HL-60 (cell line): Measurements from ENCODE around the gene DUSP22.
A peak's percentile ranks its signal among the peaks of the same experiment; 100 is the strongest.

Source experiments
- DNase-seq, 2 experiments: peaks; one replicate each; pipeline ENCODE4 v3.0.0-alpha.2; 2010 to 2020; ENCODE audit warnings: low read depth in 1 of 2, low spot score in 1 of 2
- H3K27ac ChIP-seq: fragments of 250-450 bp; sonication (Bioruptor Pico); replicated peaks from 2 replicates; pipeline ENCODE4 v1.5.1; 2020; ENCODE audit warnings: mild to moderate bottlenecking, moderate library complexity
- H3K27me3 ChIP-seq: fragments of 250-450 bp; sonication (Bioruptor Pico); 2 replicates; pipeline ENCODE4 v1.5.1; 2021; ENCODE audit warnings: mild to moderate bottlenecking, moderate library complexity; ENCODE audit not compliant: insufficient read depth, poor library complexity, severe bottlenecking
- H3K4me3 ChIP-seq: replicated peaks from 2 replicates; pipeline ENCODE4 v1.5.1; 2011; ENCODE audit warnings: mild to moderate bottlenecking, control low read depth, low read length; ENCODE audit not compliant: insufficient read depth
- CTCF ChIP-seq: IDR thresholded peaks from one replicate; pipeline ENCODE4 v1.5.1; 2011; ENCODE audit warnings: low read length, control low read depth, inconsistent platforms; ENCODE audit not compliant: insufficient read depth
- GABPA ChIP-seq: IDR thresholded peaks from 2 replicates; pipeline ENCODE4 v1.6.1; 2012; ENCODE audit warnings: low read depth
- POLR2AphosphoS5 ChIP-seq: IDR thresholded peaks from 2 replicates; pipeline ENCODE4 v1.6.1; 2012; ENCODE audit warnings: low read depth
- SPI1 ChIP-seq: IDR thresholded peaks from 2 replicates; pipeline ENCODE4 v1.6.1; 2012; ENCODE audit warnings: low read depth, mild to moderate bottlenecking, borderline replicate concordance
- TF ChIP-seq, protein P1 (sequence below): IDR thresholded peaks from 2 replicates; pipeline ENCODE4 v1.6.1; 2012; ENCODE audit warnings: low read depth; ENCODE audit not compliant: insufficient replicate concordance

DUSP22 gene

DNA sequence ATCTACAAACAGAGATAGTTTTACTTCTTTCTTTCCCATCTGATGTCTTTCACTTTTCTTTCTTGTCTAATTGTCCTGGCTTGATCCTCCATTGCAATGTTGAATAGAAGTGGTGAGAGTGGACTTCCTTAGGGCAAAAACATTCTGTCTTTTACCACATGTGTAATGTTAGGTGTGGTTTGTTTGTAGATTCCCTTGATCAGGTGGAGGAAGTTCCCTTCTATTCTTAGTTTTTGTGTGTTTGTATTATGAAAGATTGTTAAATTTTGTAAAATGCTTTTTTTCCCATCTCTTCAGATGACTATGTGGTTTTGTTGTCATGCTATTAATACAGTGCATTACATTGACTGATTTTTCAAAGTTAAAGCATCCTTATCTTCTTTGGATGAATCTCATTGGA lies 41.6 kb upstream of the DUSP22 start:
- TF ChIP-seq POLR2AphosphoS5, result no peak
- TF ChIP-seq, protein P1, sequence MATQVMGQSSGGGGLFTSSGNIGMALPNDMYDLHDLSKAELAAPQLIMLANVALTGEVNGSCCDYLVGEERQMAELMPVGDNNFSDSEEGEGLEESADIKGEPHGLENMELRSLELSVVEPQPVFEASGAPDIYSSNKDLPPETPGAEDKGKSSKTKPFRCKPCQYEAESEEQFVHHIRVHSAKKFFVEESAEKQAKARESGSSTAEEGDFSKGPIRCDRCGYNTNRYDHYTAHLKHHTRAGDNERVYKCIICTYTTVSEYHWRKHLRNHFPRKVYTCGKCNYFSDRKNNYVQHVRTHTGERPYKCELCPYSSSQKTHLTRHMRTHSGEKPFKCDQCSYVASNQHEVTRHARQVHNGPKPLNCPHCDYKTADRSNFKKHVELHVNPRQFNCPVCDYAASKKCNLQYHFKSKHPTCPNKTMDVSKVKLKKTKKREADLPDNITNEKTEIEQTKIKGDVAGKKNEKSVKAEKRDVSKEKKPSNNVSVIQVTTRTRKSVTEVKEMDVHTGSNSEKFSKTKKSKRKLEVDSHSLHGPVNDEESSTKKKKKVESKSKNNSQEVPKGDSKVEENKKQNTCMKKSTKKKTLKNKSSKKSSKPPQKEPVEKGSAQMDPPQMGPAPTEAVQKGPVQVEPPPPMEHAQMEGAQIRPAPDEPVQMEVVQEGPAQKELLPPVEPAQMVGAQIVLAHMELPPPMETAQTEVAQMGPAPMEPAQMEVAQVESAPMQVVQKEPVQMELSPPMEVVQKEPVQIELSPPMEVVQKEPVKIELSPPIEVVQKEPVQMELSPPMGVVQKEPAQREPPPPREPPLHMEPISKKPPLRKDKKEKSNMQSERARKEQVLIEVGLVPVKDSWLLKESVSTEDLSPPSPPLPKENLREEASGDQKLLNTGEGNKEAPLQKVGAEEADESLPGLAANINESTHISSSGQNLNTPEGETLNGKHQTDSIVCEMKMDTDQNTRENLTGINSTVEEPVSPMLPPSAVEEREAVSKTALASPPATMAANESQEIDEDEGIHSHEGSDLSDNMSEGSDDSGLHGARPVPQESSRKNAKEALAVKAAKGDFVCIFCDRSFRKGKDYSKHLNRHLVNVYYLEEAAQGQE, result no peak
- no peak for TF ChIP-seq SPI1
- TF ChIP-seq GABPA, result no peak
- no peak for TF ChIP-seq CTCF
- no peak overlapping the region for H3K27ac ChIP-seq
- no peak overlapping the region for H3K4me3 ChIP-seq
- no peak for DNase-seq
- H3K27me3 ChIP-seq, result no peaks in the 10 kb centered on the region

GRCh38 chr6:251920-252319 lies 40.4 kb upstream of the DUSP22 start:
- H3K27me3 ChIP-seq, result no peaks in the 10 kb centered on the region
- TF ChIP-seq CTCF (no peak), GABPA (no peak)
- no peak overlapping the region for H3K4me3 ChIP-seq
- no peak for DNase-seq
- H3K27ac ChIP-seq, result no peak overlapping the region

DNA sequence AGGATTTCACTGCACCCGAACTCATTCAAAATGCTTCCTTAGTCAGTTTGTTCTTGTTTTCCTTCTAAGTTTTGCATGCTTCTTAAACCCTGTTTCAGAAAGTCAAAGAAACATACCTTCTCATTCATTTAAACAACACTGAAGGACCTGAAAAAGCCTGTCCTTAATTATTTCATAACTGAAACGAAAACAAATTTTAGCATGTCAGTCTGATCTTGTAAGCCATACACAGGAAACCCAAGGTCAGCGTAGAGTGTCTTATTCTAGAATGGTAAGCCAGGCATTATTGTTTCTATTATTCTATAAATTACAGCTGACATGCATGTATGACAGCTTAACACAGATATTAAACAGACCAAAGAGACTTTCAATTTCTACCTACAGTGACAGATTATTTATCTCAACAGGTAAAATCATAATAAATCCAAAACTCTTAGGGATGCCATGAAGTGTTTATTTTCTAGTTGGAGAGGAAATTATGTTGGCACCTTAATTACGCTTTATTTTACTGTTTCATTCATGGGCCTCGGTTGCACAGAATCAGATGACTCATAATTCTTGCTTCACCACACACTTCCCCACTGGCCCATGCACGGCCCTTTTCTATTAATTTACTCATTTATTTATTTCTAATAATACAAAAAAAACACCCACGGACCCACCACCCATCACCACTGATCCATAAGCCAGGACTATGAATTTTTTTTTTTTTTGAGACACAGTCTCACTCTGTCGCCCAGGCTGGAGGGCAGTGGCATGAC lies 39.3 kb upstream of the DUSP22 start:
- no peak for DNase-seq
- TF ChIP-seq CTCF (no peak), SPI1 (peak; percentile 61)
- Histone ChIP-seq H3K4me3 (no peak overlapping the region), H3K27me3 (no peaks in the 10 kb centered on the region), H3K27ac (no peak overlapping the region)

- H3K4me3 ChIP-seq, result no peak overlapping the region
- H3K27me3 ChIP-seq, result no peaks in the 10 kb centered on the region
- DNase-seq, result no peak
- H3K27ac ChIP-seq, result no peak overlapping the region
- TF ChIP-seq POLR2AphosphoS5 (no peak), SPI1 (no peak), GABPA (no peak), CTCF (no peak)
- TF ChIP-seq, protein P1, result no peak
Measured at GRCh38 chr6:254016-254415, 38.3 kb upstream of the DUSP22 start.
